Activated naive CD4-positive, alpha-beta T cell treated with anti-CD3 and anti-CD28 coated beads, Interleukin-2, amount 10 ng/mL, durations not matched to agents 7 days and 5 days (primary cell): ENCODE data around the gene CBARP.
A peak's percentile ranks its signal among the peaks of the same experiment; 100 is the strongest.

ENCODE experiments used
- CTCF ChIA-PET: fragments of 350-600 bp; sonication (Branson Sonifier 250); formaldehyde crosslinking; loops from one replicate; lab custom pipeline; 2021; ENCODE audit warnings: antibody characterized with exemption; lab: Charles Lee
- DNase-seq: peaks from one replicate; pipeline ENCODE4 v3.0.0-alpha.2; 2020
- H3K27ac Mint-ChIP-seq: one replicate; pipeline ENCODE4 v1.8.0; 2021; ENCODE audit warnings: mild to moderate bottlenecking, moderate library complexity, mixed read lengths
- H3K27me3 Mint-ChIP-seq: one replicate; pipeline ENCODE4 v1.8.0; 2021; ENCODE audit warnings: mild to moderate bottlenecking, mixed read lengths
- H3K36me3 Mint-ChIP-seq: one replicate; pipeline ENCODE4 v1.8.0; 2021; ENCODE audit warnings: mixed read lengths
- H3K4me1 Mint-ChIP-seq: one replicate; pipeline ENCODE4 v1.8.0; 2021; ENCODE audit warnings: mixed read lengths
- H3K4me3 Mint-ChIP-seq: one replicate; pipeline ENCODE4 v1.8.0; 2021; ENCODE audit warnings: mild to moderate bottlenecking, moderate library complexity, mixed read lengths
- H3K9me3 Mint-ChIP-seq: one replicate; pipeline ENCODE4 v1.8.0; 2021; ENCODE audit warnings: mixed read lengths

Gene CBARP

DNA sequence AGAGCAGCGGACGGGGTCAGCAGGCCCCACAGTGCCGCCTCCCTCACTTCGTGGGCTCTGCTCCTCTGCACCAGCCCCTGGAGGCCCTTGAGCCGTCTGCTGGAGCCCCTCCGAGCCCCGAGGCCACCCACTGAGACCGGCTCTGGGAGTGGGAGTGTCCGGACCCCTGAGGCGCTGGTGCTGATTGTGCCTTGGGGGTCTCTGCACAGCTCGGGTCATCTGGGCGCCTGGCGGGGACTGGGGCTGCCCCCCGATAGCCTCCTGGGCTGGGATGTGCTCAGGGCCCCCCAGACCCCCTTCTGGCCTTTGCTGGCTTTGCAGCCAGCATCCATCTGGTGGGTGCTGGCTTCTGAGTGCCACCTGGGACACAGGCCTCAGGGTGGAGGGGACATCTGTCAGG, 15.4 kb downstream of the CBARP start:
- Mint-ChIP-seq H3K9me3 (no peaks in the 10 kb centered on the region), H3K36me3 (peaks cover 4% of the 10 kb centered on the region), H3K4me3 (no peak overlapping the region), H3K27ac (no peak overlapping the region), H3K27me3 (no peaks in the 10 kb centered on the region), H3K4me1 (peaks cover 2% of the 10 kb centered on the region)
- CTCF ChIA-PET = interaction anchor here (1.4 to 1.7 kb wide), 2 partner anchors 9 to 110 kb away, joined by 3 read pairs; no protein-coding TSS in a partner anchor
- DNase-seq = no peak

DNA sequence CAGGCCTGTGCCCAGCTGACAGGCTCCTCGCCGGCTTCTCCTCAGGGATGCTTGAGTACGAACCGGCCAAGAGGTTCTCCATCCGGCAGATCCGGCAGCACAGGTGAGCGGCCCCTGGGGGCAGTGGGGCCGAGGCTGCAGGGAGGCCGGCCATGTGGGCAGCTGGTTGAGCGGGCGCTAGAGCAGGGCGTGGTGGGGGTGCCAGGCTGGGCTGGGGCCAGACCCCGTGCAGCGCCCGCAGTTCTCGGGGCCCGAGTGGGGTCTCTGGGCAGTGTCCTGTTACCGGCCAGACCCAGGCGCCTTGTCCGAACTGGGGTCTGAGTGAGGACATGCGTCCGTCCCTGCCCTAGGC, 15.9 kb downstream of the CBARP start:
- Mint-ChIP-seq H3K27ac (no peak overlapping the region), H3K4me3 (no peak overlapping the region), H3K9me3 (no peaks in the 10 kb centered on the region), H3K36me3 (peaks cover 4% of the 10 kb centered on the region), H3K4me1 (peaks cover 2% of the 10 kb centered on the region), H3K27me3 (no peaks in the 10 kb centered on the region)
- CTCF ChIA-PET = interaction anchor here (1.3 to 1.7 kb wide), 2 partner anchors 109 to 233 kb away, joined by 3 read pairs; no protein-coding TSS in a partner anchor
- no peak for DNase-seq

DNA sequence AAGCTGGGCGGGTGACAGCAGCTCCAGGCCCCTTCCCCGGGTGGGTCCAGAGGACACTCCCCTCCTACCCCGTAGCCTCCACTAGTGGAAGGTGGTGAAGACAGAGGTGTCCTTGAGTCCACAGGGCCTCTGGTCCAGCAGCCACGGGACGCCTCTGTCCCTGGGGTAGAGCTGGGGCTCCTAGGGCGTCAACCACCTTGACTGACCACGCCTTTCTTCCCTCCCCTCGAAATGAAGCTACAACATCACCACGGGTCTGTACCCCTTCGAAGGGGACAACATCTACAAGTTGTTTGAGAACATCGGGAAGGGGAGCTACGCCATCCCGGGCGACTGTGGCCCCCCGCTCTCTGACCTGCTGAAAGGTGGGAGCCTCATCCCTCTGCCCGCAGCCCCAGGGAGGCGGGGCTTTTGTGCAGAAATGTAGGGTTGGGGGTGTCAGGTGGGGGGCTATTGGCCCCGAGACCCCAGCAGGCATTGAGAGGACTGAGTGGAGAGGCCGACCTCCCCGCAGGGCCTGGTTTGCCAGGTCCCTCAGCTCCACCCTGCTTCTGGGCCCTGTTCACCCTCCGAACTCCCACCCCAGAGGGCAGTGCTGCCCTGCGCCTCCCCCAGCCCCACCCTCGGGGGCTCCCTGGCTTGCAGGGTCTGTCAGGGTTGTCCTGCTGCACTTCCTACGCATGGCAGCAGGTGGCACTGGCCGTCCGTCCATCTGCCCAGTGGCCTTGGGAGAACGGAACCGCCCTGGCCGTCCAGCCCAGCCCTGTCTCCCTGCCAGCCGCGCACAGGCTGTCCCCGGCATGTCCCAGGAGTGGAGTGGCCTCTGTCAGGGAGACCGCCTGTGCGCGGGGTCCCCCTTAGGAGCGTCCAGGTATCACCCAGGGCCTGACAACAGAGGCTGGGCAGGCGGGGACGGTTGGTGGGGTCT, 16.6 kb downstream of the CBARP start:
- CTCF ChIA-PET = interaction anchor here (1.3 to 1.7 kb wide), 2 partner anchors 109 to 232 kb away, joined by 3 read pairs; no protein-coding TSS in a partner anchor
- Mint-ChIP-seq H3K4me1 (peaks cover 2% of the 10 kb centered on the region), H3K9me3 (no peaks in the 10 kb centered on the region), H3K36me3 (peaks cover 4% of the 10 kb centered on the region), H3K27ac (no peak overlapping the region), H3K4me3 (no peak overlapping the region), H3K27me3 (no peaks in the 10 kb centered on the region)
- DNase-seq = no peak

DNA sequence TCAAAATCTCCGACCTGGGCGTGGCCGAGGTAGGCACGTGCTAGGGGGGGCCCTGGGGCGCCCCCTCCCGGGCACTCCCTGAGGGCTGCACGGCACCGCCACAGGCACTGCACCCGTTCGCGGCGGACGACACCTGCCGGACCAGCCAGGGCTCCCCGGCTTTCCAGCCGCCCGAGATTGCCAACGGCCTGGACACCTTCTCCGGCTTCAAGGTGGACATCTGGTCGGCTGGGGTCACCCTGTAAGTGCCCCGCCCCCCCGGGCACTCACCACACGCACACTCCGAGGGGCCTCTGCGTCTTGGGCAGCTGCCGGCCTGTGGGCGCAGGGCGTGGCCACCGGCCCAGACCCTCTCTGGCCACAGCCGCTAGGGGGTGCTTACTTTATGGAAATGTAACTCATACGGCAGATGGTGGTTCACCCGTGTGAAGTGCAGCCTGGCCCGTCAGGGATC, 17.3 kb downstream of the CBARP start:
- CTCF ChIA-PET = interaction anchor here (1.3 kb wide), 1 partner anchor 231 kb away, joined by 3 read pairs; no protein-coding TSS in a partner anchor
- Mint-ChIP-seq H3K9me3 (no peaks in the 10 kb centered on the region), H3K4me3 (no peak overlapping the region), H3K4me1 (peaks cover 6% of the 10 kb centered on the region), H3K36me3 (peaks cover 6% of the 10 kb centered on the region), H3K27ac (no peak overlapping the region), H3K27me3 (no peaks in the 10 kb centered on the region)
- DNase-seq = no peak

DNA sequence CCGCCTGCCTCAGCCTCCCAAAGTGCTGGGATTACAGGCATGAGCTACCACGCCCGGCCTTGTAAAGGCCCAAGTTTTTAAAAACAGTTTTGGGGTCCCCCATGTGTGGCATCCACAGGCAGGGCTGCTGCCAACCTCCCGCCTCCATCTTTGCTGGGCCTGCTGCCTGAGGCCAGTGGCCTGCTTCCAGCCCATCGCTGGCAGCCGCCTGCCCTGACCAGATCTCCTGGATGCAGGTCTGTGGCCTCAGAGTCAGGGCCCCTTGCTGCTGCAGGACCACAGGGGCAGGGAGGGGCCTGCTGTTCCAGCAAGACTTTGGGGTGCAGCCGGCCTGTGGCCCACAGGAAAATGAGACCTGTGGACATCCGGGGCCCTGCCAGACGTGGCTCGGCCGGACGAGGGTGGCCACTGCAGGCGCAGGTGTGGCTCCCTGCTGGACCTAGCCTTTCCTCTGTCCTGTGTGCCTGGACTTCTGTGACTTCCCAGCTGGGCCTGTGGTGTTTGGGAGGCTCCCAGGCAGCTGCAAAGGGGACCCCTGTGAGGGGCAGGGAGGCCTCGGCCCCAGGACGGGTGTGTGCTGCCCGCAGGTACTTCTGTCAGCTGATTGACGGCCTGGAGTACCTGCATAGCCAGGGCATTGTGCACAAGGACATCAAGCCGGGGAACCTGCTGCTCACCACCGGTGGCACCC, 17.9 kb downstream of the CBARP start:
- CTCF ChIA-PET = no interaction called here
- no peak for DNase-seq
- Mint-ChIP-seq H3K27ac (no peak overlapping the region), H3K4me3 (no peak overlapping the region), H3K27me3 (no peaks in the 10 kb centered on the region), H3K4me1 (peaks cover 6% of the 10 kb centered on the region), H3K36me3 (peaks cover 6% of the 10 kb centered on the region), H3K9me3 (no peaks in the 10 kb centered on the region)

DNA sequence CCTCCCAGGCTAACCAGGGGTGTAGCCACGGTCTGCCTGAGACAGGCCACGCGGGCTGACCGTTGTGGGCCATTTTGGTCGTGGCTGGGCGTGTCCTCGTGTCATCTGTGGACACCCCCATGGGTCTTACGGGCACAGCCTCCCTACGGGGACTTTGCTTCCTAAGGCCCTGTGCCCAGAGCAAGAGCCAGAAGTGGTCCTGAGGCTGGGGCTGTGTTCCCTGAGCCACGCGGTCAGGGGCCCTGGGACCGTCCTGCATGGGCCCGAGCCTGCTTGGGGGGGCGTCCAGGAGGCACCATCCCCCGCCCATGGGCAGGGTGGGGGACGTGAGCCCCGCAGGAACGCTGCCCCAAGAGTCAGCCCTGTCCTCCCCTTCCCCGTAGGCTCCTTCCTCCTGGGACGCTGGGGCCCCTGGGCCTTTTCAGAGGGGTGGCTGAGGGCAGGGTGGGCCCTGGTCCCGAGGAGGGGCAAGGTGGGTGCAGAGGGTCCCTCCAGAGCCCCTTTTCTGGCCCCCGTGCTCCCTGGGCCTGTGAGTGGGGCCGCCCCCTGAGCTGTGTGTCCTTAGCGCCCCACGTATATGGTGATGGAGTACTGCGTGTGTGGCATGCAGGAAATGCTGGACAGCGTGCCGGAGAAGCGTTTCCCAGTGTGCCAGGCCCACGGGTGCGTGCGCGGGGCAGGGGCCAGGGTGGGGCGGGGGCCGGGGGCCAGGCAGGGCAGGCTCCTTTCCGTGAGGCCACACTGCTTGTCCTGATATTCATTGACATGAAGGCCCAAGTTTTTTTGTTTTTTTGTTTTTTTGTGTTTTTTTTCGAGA, 18.8 kb downstream of the CBARP start:
- Mint-ChIP-seq H3K36me3 (peaks cover 8% of the 10 kb centered on the region), H3K4me3 (no peak overlapping the region), H3K9me3 (no peaks in the 10 kb centered on the region), H3K4me1 (peaks cover 11% of the 10 kb centered on the region), H3K27ac (no peak overlapping the region), H3K27me3 (no peaks in the 10 kb centered on the region)
- no peak for DNase-seq
- CTCF ChIA-PET = interaction anchor here (1.5 kb wide), 1 partner anchor 25 kb away, joined by 5 read pairs; no protein-coding TSS in a partner anchor

DNA sequence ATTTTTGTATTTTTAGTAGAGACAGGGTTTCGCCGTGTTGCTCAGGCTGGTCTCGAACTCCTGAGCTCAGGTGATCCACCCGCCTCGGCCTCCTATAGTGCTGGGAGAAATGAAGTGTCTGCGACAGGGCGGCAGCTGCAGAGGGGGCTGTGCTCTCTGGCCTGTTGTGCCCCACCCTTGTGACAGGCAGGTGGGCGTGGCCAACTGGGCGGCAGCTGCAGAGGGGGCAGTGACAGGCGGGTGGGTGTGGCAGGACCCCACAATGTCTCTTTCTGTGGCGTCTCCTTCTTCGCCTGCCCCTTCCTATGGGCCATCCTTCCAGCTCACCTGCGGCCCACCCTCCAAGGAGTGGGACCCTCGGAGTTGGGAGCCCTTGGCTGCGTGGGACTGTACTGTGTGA, 20.4 kb downstream of the CBARP start:
- CTCF ChIA-PET = interaction anchor here (0.6 to 1.6 kb wide), 4 partner anchors 27 to 140 kb away, joined by 3 to 5 read pairs (median 4); no protein-coding TSS in a partner anchor
- DNase-seq = no peak
- peaks cover 20% of the 10 kb centered on the region for H3K4me1 Mint-ChIP-seq
- peaks cover 17% of the 10 kb centered on the region for H3K36me3 Mint-ChIP-seq
- no peaks in the 10 kb centered on the region for H3K27me3 Mint-ChIP-seq
- no peak overlapping the region for H3K4me3 Mint-ChIP-seq
- peak overlapping the region; percentile 67 for H3K27ac Mint-ChIP-seq
- no peaks in the 10 kb centered on the region for H3K9me3 Mint-ChIP-seq

DNA sequence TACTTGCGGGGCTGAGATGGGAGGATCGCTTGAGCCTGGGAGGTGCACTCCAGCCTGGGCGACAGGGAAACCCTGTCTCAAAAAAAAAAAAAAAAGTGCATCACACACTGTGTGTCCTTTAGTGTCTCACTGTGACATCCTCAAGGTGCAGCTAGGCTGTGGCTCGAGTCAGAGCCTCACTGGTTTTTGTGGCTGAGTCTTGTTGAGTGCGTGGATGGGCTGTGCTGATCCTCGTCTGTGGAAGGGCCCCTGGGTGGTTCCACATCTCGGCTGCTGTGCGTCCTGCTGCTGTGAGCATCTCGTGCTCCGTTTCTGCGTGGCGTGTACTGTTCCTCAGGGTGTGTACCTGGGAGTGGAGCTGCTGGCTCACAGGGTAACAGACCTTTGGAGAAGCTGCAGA, 21.0 kb downstream of the CBARP start:
- H3K36me3 Mint-ChIP-seq = peaks cover 17% of the 10 kb centered on the region
- H3K27me3 Mint-ChIP-seq = no peaks in the 10 kb centered on the region
- H3K4me1 Mint-ChIP-seq = peaks cover 21% of the 10 kb centered on the region
- CTCF ChIA-PET = interaction anchor here (0.6 to 1.6 kb wide), 3 partner anchors 50 to 140 kb away, joined by 3 to 4 read pairs (median 3); no protein-coding TSS in a partner anchor
- no peak overlapping the region for H3K4me3 Mint-ChIP-seq
- peak overlapping the region; percentile 14 for H3K27ac Mint-ChIP-seq
- no peak for DNase-seq
- H3K9me3 Mint-ChIP-seq = no peaks in the 10 kb centered on the region

DNA sequence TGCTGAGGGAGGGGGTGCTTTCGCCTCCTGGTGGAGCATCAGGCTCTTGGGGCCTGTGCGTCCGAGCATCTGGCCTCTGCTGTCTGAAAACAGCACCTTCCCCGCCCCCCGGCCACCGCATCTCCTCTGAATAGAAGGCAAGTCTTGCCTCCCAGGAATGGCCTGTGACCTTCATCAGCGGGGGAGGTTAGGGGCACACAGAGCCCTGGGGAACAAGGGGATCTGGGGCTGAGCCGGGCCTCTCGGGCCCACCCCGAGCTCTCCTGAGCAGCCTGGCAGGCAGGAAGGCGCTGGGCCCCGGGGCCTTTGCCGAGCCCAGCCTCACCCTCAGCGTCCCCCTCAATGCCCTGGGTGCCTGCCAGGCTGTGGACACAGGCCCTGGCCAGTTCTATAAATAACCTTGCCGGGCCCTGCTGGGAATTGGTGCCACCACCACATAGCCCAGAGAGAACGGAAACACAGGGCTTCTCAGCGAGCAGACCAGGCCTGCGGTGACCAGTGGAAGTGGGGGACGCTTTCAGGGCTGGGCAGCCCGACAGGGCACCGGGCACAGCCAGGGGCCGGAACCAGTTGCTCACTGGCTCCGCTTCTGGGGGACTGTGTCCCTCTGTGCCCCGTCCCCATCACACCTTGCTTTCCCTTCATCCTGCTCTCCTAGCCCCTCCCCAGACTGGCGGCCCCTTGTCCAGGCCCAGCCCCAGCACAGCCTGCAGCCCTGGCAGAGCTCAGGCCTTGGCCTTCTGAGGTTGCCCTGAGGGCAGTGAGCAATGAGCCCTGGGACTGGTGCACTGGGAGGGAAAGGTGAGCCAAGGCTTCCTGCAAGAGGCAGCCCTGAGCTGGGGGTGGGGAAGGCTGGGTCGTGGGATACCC, 22.7 kb downstream of the CBARP start:
- peaks cover 21% of the 10 kb centered on the region for H3K36me3 Mint-ChIP-seq
- CTCF ChIA-PET = interaction anchor here (0.8 to 1.3 kb wide), 2 partner anchors 23 to 102 kb away, joined by 3 to 6 read pairs; no protein-coding TSS in a partner anchor
- no peaks in the 10 kb centered on the region for H3K27me3 Mint-ChIP-seq
- H3K9me3 Mint-ChIP-seq = no peaks in the 10 kb centered on the region
- no peak overlapping the region for H3K4me3 Mint-ChIP-seq
- peaks cover 32% of the 10 kb centered on the region for H3K4me1 Mint-ChIP-seq
- no peak for DNase-seq
- H3K27ac Mint-ChIP-seq = peak overlapping the region; percentile 67

DNA sequence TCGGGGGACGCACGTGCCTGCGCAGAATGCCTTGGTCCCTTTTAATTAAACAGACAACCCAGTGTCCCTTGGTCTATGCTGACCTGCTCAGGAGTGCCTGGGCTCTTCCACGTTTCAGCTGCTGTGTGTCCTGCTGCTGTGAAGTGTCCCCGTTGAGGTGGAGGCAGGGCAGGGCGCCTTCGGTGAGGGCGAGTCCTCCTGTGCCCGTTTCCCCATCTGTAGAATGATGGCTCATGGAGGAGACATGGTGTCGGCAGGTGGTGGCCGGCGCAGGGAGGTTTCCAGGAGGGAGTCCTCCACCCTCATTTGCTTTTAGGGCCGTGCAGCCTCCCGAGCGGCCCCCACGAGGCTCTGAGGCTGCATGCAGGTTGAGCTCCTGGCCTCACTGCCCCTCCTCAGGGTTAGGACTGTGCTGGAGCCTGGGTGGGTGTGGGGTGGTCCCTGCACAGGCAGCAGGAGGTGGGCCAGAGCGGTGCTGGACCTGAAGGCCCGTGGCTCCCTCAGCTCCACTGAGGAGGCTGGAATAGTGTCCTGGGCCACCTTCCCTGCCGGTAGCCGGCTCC, 23.4 kb downstream of the CBARP start:
- Mint-ChIP-seq H3K27ac (peak overlapping the region; percentile 95), H3K4me3 (peak overlapping the region; percentile 61), H3K4me1 (peaks cover 39% of the 10 kb centered on the region), H3K9me3 (no peaks in the 10 kb centered on the region), H3K36me3 (peaks cover 24% of the 10 kb centered on the region), H3K27me3 (no peaks in the 10 kb centered on the region)
- no peak for DNase-seq
- CTCF ChIA-PET = interaction anchor here (1.0 to 1.3 kb wide), 5 partner anchors 8 to 351 kb away, joined by 3 to 6 read pairs (median 3); no protein-coding TSS in a partner anchor

DNA sequence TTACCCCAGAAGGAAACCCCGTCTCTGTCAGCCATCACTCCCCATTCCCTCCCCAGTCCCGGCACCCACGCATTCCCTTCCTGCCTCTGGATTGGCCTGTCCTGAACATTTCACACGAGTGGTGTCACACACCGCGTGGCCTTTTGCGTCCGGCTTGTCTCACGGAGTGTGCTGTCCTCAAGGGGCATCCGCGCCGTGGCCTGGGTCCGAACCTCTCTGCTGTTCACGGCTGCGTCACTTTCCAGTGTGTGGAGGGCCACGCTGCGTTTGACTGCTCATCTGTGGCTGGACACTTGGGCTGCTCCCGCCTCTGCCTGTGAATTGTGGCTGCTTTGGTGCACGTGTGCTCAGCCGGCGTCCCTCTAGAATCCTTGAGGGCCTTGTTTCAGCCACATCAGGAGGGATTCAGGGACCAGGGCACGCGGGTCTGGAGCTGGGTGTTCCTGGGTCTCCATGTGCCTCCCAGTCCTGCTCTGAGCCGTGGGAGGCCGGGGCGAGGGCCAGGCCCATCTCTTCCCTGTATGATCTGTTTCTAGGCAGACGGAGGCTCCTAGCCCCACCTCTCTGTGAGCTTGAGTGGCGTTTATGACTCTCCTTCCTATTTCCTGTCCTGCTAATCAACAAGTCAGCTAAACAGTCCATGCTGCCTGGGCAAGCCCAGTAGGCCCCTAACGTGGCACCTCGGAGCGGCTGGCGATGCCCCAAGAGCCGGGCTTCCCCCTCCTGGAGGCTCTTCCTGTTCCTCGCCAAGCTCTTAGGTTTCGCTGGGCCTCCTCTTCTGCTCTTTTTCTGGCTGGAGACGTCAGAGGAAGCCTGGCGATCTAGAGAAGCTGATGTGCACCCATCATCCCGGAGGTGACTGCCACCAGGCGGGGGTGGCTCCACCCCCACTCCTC, 24.2 kb downstream of the CBARP start:
- CTCF ChIA-PET = interaction anchor here (1.0 to 1.3 kb wide), 5 partner anchors 9 to 350 kb away, joined by 3 to 6 read pairs (median 3); no protein-coding TSS in a partner anchor
- DNase-seq = peak; percentile 72
- peak overlapping the region; percentile 61 for H3K4me3 Mint-ChIP-seq
- H3K36me3 Mint-ChIP-seq = peaks cover 24% of the 10 kb centered on the region
- H3K27ac Mint-ChIP-seq = peak overlapping the region; percentile 95
- H3K9me3 Mint-ChIP-seq = no peaks in the 10 kb centered on the region
- peaks cover 43% of the 10 kb centered on the region for H3K4me1 Mint-ChIP-seq
- no peaks in the 10 kb centered on the region for H3K27me3 Mint-ChIP-seq
